HPDE6-E6E7 (cell line): Measurements from ENCODE around the gene MAGEB5.
A peak's percentile ranks its signal among the peaks of the same experiment; 100 is the strongest.
"Not testable (repeated sequence)": the region's sequence is repeated elsewhere in the genome, so short reads cannot be mapped to it uniquely, and the experiment has no call there.

Experiments
- DNase-seq: peaks from one replicate; pipeline ENCODE4 v3.0.0; 2011; ENCODE audit warnings: missing footprints; ENCODE audit errors: extremely low spot score

Gene MAGEB5, protein sequence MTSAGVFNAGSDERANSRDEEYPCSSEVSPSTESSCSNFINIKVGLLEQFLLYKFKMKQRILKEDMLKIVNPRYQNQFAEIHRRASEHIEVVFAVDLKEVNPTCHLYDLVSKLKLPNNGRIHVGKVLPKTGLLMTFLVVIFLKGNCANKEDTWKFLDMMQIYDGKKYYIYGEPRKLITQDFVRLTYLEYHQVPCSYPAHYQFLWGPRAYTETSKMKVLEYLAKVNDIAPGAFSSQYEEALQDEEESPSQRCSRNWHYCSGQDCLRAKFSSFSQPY

DNA sequence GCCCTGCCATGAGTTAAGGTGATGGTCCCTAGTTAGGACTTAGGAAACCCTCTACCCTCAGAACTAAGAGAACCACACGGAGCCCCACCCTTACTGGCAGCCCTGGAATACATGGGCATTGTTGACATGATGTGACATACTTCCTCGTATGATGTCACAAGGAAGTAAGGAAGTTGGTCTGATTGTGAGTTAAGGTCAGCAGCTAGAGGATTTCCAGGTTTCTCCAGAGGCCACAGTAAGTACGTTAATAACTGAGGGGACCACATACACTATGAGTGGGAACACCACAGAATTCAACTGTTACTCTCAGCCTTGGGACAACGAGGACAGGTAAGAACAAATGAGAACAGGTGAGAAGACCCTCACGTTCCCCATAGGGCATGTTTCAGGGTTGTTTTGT, at the start of gene MAGEB5:
MAGEB5 (plus strand) TSS at position 301 of the 400 bp plus-strand sequence. CDS start 1,133 bp downstream, outside the sequence.
- no peak for DNase-seq

DNA sequence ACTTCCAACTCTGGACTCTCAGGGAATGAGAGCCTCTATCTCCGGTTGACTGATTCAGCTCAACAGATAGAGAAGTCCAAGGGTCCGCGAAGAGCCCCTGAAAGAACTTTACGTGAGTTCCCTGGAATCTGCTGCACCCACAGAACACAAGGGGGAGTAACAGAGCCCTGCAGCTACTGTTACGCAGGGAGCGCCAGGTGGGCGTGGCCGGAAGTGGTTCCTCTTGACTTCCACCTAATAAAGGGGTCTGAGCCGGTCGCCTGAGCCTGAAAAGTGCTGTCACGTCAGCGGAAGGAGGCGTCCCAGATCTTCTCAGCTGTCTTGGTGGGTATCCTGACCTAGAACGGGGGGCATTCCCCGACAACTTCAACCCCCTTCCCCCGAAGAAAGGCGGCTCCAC, 23.8 kb upstream of the MAGEB5 start, which contains the start of gene MAGEB6:
MAGEB6 (plus strand) TSS at position 237 of the 400 bp plus-strand sequence. CDS start 1,407 bp downstream, outside the sequence.
- no peak for DNase-seq

DNA sequence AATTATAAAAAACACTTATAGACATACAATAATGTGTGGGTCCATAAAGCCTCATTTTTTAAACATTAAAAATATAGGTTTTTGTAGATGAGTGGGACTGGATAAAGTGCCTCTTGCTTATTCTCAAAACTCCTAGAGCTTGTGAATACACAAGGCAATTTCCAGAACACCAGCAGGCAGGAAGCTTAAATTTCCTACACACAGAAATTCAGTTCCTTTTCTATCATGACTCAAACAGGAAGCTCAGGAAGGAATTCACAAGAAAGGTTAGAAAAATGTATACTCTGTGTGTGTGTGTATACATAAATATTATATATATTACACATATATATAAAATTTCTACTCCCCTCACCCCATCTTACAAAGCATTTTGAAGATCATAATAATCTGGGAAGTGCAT, 12.4 kb upstream of the MAGEB5 start:
- DNase-seq, result no peak

DNA sequence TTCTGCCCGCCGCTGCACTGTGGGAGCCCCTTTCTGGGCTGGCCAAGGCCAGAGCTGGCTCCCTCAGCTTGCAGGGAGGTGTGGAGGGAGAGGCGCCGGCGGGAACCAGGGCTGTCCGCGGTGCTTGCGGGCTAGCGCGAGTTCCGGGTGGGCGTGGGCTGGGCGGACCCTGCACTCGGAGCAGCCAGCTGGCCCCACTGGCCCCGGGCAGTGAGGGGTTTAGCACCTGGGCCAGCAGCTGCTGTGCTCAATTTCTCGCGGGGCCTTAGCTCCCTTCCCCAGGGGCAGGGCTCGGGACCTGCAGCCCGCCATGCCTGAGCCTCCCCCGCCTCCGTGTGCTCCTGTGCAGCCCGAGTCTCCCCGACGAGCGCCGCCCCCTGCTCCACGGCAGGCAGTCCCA, 11.3 kb upstream of the MAGEB5 start:
- DNase-seq, result not testable (repeated sequence)

DNA sequence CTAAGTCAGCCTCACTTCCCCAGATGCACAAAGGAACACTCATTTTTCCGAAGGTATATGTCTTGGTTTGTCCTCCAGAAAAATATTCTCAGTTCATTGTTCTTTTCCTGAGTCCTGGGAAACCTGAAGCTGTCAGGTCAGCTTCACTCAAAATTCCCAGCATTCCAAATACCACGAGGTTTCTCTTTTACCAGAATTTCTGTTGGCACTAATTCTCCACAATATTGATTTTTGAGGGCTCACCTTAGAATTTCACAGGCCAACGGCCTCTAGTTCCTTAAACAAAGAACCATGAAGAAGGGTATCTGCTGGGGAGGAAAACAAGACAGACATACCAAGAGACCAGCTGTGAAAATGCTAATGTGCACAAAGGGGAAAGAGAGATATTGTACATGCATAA, 8.0 kb upstream of the MAGEB5 start:
- DNase-seq, result no peak

DNA sequence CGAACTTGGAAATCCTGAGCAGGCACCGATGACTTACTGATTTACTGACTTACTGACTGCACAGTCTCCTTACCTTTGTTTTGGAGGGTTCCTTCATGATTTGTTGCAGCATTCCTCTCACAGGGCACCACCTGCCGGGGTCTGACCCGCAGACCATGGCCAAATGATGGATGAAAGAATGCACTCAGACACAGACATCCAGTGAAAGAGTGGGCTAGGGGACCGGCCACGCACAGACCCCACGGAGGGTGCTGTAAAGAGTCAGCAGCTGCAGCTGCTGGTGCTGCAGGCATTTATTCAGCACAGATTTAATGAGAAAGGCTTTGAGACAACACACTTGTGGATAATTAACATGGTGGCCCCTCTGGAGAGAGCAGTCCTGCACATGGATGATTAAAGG, 3.4 kb downstream of the MAGEB5 start:
- no peak for DNase-seq

DNA sequence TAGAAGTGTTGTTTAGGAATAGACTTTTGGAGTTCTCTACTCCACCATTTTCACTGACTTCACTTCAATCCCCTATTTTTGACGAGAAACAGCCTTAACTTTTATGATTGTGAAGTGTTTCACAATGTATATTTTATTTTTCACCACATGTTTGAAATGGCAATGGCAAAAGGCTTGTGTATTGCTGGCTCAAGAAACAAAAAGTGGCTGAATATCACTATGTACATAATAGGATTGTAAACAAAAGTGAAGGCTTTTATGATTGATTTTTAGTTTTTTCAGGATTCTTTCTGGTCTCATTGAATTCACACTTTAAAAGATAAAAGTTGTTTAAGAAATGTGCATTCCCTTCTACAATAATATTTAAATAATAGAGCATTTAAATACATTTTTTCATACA, 18.2 kb downstream of the MAGEB5 start:
- no peak for DNase-seq

DNA sequence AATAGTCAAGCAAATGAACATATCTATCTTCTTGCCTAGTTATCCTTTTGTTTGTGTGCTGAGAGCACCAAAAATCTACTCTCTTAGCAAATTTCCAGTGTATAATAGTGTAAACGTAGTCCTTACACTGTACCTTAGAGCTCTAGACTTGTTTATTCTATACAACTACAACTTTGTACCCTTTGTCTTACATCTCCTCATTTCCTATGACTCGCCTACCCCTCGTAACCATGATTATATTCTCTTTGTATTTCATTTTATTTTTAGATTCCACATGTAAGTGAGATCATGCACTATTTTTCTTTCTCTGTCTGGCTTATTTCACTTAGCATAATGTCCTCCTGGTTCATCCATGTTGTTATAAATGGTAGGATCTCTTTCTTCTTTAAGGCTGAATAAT, 37.6 kb downstream of the MAGEB5 start:
- DNase-seq, result no peak

DNA sequence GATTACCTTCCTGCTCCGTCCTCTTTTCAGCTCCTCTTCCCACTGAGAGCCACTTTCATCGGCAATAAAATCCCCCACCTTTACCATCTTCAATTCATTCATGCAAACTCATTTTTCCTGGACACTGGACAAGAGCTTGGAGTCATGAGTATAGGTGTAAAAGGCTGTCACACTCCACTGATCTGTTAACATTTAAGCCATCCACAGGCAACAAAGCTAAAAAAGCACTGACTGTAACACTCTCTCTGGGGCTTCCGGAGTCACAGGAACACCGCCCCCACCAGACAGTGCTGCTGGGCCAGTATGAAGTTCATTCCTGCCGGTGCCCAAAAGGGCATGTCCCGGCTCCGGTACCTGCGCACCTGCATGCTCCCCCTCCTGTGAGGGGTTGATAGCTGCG, 38.5 kb downstream of the MAGEB5 start:
- DNase-seq, result no peak

DNA sequence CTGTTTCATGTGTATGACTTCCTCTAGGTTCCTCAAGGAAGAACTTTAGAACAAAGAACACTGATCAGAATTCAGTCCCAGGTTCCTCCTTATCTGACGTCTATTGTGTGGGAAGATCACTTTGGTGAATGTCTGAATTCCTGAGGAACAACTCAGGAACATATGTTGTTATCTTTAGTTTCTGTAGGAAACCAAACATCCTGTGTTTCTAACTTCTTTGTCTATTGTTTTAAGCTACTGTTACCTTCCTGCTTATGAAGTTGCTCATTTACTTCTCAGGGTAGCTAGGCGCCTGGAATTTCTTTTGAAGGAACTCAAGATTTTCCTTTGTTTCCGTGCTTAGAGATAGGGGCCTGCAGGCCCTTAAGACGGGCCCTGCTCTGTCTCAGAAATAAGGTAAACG, 46.2 kb downstream of the MAGEB5 start:
- DNase-seq, result peak; percentile 12
